Brain microvascular endothelial cell (primary cell): Measurements from ENCODE around the gene MISP.
"Not testable (repeated sequence)": the region's sequence is repeated elsewhere in the genome, so short reads cannot be mapped to it uniquely, and the experiment has no call there.

Experiments
- DNase-seq: peaks from one replicate; pipeline ENCODE4 v3.0.0-alpha.2; 2020
- H3K27ac ChIP-seq: fragments of 250-450 bp; sonication (Bioruptor Pico); 2 replicates; pipeline ENCODE4 v1.5.1; 2020; ENCODE audit warnings: mild to moderate bottlenecking, moderate library complexity
- H3K27me3 ChIP-seq: fragments of 250-450 bp; sonication (Bioruptor Pico); replicated peaks from 2 replicates; pipeline ENCODE4 v1.5.1; 2020; ENCODE audit warnings: mild to moderate bottlenecking
- H3K36me3 ChIP-seq: fragments of 250-450 bp; sonication (Bioruptor Pico); replicated peaks from 2 replicates; pipeline ENCODE4 v1.5.1; 2020; ENCODE audit warnings: mild to moderate bottlenecking
- H3K4me3 ChIP-seq: 2 replicates; pipeline ENCODE4 v1.5.1; 2011; ENCODE audit warnings: low read depth, mild to moderate bottlenecking, control low read depth, low read length, moderate library complexity
- CTCF ChIP-seq: IDR thresholded peaks from 2 replicates; pipeline ENCODE4 v1.5.1; 2011; ENCODE audit warnings: low read depth, mild to moderate bottlenecking, moderate library complexity, low read length, control low read depth, inconsistent platforms; ENCODE audit errors: missing control alignments
- in situ Hi-C: cut with HindIII; loops from 2 replicates; pipeline ENCODE4 v1.10.0; 2017; ENCODE audit warnings: low sequenced_read_pairs, low pct_ligation_motif_present

MISP gene

DNA sequence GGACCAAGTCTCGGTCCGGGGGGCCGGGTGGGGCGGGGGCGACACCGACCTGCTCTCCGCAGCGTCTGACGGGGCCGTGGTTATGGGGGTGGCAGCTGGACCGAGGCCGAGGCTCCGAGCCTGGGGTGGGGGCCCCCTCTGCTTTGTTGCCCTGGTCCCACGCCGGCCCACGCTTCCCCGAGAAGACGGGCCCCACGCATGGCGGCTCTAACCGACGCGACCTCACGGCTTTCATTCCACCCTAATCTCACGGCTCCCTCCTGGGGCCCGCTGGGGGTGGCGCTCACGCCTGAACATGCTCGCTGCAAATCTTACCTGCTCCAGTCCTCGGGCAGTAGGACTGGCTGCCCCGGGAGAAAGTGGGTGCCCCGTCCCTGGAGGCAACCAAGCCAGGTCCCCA lies 14.8 kb upstream of the MISP start:
- Histone ChIP-seq H3K27ac (no peak overlapping the region), H3K27me3 (no peaks in the 10 kb centered on the region), H3K36me3 (no peaks in the 10 kb centered on the region), H3K4me3 (no peak overlapping the region)
- DNase-seq: no peak
- TF ChIP-seq CTCF: no peak
- in situ Hi-C loops: no loop called here

DNA sequence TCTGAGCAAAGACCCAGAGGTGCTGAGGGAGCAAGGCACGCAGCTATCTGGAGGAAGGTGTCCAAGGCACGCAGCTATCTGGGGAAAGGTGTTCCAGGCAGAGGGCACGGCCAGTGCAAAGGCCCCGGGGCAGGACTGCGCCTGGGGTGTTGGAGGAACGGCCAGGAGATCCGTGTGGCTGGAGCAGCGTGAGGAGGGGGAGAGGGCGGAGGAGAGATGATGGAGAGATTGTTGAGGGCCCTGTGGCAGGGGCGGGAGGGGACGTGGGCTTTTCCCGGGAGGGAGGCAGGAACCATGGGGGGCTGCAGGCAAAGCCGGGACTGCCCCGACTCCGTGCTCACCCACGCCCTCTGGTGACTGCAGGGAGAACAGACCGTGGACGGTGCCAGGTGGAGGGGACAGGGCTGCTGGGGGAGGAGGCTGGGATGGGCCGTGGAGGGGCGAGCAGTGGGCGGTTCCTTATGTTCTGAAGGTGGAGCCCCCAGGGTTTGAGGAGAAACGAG lies 13.3 kb upstream of the MISP start:
- in situ Hi-C loops: no loop called here

DNA sequence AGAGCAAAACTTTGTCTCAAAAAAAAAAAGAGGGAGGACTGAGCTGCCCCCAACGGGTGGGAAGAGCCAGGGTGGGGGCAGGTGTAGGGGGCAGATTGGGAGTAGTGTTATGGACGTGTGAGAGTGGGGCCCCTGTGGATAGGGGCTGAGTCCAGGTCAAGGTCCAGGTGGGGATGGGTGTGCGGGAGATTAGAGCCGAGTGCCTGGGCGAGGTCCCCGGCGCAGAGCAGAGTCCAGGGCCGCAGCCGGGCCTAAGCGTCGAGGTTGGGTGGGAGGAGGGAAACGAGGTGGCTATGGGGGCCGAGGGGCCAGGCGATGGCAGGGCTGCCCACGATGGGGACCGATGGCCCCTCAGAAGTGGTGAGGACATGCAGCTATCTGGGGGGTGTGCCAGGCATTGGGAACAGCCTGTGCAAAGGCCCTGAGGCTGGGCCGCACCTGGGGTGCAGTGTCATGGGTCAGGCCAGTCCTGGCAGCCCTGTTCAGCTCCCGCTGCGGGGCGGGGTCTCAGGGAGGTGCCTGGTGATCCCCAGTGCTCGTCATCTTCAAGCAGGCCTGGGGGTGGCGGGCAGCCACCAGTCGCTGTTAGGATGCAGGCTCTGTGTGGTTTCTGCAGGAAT lies 12.3 kb upstream of the MISP start:
- no peak overlapping the region for H3K4me3 ChIP-seq
- TF ChIP-seq CTCF: no peak
- H3K27me3 ChIP-seq: no peaks in the 10 kb centered on the region
- in situ Hi-C loops: no loop called here
- H3K36me3 ChIP-seq: no peaks in the 10 kb centered on the region
- no peak overlapping the region for H3K27ac ChIP-seq
- DNase-seq: no peak

More for the DNA sequence above, 13.3 kb upstream of the MISP start:
- Histone ChIP-seq H3K4me3 (no peak overlapping the region), H3K36me3 (no peaks in the 10 kb centered on the region), H3K27me3 (no peaks in the 10 kb centered on the region), H3K27ac (no peak overlapping the region)
- no peak for DNase-seq
- TF ChIP-seq CTCF: peak; percentile 79

DNA sequence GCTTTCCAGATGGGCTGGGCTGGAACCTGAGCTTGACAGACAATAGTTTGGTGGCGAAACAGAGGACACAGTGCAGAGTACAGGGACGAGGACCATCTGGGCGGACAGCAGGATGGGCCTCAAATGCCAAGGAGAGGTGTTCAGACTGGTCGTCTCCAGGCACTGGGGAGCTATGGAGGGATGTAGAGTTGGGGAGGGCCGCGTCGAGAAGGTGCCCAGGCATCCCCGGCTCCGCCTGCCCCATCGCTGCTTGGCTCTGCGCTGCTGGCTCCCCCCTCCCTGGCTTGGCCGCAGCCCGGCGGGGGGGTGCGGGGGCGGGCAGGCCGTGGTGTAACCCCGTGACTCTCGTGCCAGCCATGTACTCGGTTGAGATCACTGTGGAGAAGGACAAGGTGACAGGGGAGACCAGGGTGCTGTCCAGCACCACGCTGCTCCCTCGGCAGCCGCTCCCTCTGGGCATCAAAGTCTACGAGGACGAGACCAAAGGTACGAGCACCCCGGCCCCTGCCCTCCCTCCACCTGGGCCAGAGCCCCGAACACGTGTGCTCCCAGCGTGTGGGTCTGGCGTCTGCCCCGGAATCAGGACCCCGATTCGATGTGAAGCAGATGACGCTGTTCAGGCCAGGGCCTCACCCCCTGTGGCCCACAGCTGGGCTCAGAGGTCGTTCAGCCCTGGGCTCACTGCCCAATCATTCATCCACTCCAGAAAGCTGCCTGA lies 10.8 kb upstream of the MISP start:
- no peak overlapping the region for H3K27ac ChIP-seq
- H3K36me3 ChIP-seq: no peaks in the 10 kb centered on the region
- no peaks in the 10 kb centered on the region for H3K27me3 ChIP-seq
- H3K4me3 ChIP-seq: no peak overlapping the region
- in situ Hi-C loops: no loop called here
- TF ChIP-seq CTCF: no peak
- no peak for DNase-seq

- H3K27me3 ChIP-seq, in situ Hi-C loops, H3K36me3 ChIP-seq, H3K4me3 ChIP-seq, DNase-seq, H3K27ac ChIP-seq: not testable (repeated sequence)
These were observed 10.0 kb upstream of the MISP start for GRCh38 chr19:740816-741505.

DNA sequence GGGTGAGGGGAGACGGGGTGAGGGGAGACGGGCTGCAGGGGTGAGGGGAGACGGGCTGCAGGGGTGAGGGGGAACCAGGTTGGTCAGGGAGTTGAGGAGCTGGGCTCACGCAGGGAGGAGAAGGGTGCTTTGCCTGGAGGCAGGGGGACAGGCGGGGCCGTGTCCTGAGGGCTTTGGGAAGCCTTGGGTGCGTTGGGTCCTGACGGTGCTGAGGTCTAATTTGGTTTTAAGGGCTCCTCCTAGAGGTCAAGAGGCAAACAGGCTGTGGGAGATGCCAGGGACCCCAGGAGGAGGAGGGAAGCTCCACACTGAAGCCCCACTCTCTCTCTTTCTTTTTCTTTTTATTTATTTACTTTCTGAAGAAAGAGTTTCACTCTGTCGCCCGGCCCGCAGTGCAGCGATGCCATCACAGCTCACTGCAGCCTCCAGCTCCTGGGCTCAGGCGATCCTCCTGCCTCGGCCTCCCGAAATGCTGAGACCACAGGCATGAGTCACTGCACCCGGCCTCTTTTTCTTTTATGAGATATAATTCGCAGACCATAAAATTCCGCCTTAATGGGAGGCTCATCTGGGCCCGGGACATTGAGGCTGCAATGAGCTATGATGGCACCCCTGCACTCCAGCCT lies 9.3 kb upstream of the MISP start:
- peak; percentile 25 for TF ChIP-seq CTCF
- Histone ChIP-seq H3K27ac (no peak overlapping the region), H3K27me3 (no peaks in the 10 kb centered on the region), H3K36me3 (no peaks in the 10 kb centered on the region), H3K4me3 (no peak overlapping the region)
- DNase-seq: no peak
- in situ Hi-C loops: no loop called here
